ENCODE data around the gene ZNF202.

DNA sequence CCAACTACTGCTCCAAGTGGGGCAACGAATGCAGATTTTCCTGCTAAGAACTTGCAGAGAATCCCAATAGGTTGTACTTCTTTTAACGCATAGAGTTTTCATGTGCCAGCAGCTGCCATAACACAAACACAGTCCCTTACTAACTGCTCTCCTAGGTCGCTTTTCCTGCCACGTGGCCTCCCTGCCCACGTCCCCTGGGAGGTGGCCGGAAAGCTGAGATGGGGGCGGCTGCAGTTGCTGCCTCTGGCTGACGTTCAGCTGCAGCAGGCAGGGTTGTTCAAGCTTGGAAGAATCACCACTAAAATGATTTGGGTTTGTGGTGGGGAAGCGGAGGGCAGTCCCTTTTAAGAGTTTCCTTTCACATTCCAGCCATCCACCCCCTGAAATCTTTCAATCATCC is 39.3 kb downstream of the ZNF202 start:
- TF ChIP-seq CTCF (IDR thresholded peaks at IDR 0.05 in 8 of 11, conservative IDR thresholded peaks at IDR 0.05 in 3 of 11) = no peak
- no peak for TF ChIP-seq POLR2A (IDR thresholded peaks at IDR 0.05)
